A549 treated with Hydrocortisone at 1 μM for 4 hours (cell line): Measurements from ENCODE around the gene POLD4. TPM values are rescaled to one million over a fixed set of nuclear protein-coding genes. Genes with fewer than 3 reads are reported as not detected.

Experiments
- total RNA-seq: library from RNA; stranded (reverse); fragments of 200-300 nt; extraction: Qiagen RNA extraction; gene quantifications from 5 replicates; pipeline ENCODE4 v1.2.3, GENCODE V29; 2022

The POLD4 gene
- 182 to 235 TPM (median 222 TPM) in 5 replicates for total RNA-seq

GRCh38 chr11:67353317-67354074 is at the start of gene POLD4:
POLD4 (minus strand) TSS chr11:67353546; CDS start chr11:67353399, 147 bp downstream.

GRCh38 chr11:67401495-67402191 is 48.3 kb upstream of the POLD4 start, which contains the start of gene PPP1CA:
PPP1CA (minus strand) TSS chr11:67401858; CDS start chr11:67401782, 76 bp downstream.

GRCh38 chr11:67391304-67392182 is 38.2 kb upstream of the POLD4 start, which contains the start of gene RAD9A:
RAD9A (plus strand) TSS chr11:67391986; CDS start chr11:67392045, 59 bp downstream.

GRCh38 chr11:67372993-67373647 is 19.8 kb upstream of the POLD4 start, which contains the start of gene CLCF1:
CLCF1 (minus strand) TSS chr11:67373598; CDS start chr11:67373539, 59 bp downstream.

GRCh38 chr11:67303132-67303834 is 50.1 kb downstream of the POLD4 start, which contains the start of gene SSH3:
SSH3 (plus strand) TSS chr11:67303530; CDS start chr11:67303626, 96 bp downstream.

Other genes with a start within 250 kb of the POLD4 start
- gene KDM2A, start 234.3 kb downstream of the POLD4 start, total RNA-seq, result 42.3 to 51.2 TPM (median 43.7 TPM) in 5 replicates
- gene GRK2, start 87.1 kb downstream of the POLD4 start, total RNA-seq, result 34.1 to 36.3 TPM (median 34.1 TPM) in 5 replicates
- gene ANKRD13D, start 64.2 kb downstream of the POLD4 start, total RNA-seq, result 20.8 to 26.3 TPM (median 21.8 TPM) in 5 replicates
- 19.1 to 27.8 TPM (median 20.9 TPM) in 5 replicates for gene SSH3, start 50.0 kb downstream of the POLD4 start, total RNA-seq
- gene CLCF1, start 20.1 kb upstream of the POLD4 start, total RNA-seq, result 33.7 to 40.0 TPM (median 37.6 TPM) in 5 replicates
- 20.5 to 32.2 TPM (median 25.8 TPM) in 5 replicates for gene RAD9A, start 38.4 kb upstream of the POLD4 start, total RNA-seq
- 271 to 298 TPM (median 288 TPM) in 5 replicates for gene PPP1CA, start 48.3 kb upstream of the POLD4 start, total RNA-seq
- 0.09 to 0.22 TPM (median 0.15 TPM) in 4 of 5 replicates, not detected in the other for gene TBC1D10C, start 50.5 kb upstream of the POLD4 start, total RNA-seq
- gene CARNS1, start 62.1 kb upstream of the POLD4 start, total RNA-seq, result 0.09 to 0.20 TPM (median 0.12 TPM) in 5 replicates
- gene RPS6KB2, start 74.9 kb upstream of the POLD4 start, total RNA-seq, result 47.0 to 52.0 TPM (median 47.7 TPM) in 5 replicates
- 0.17 to 0.37 TPM (median 0.28 TPM) in 5 replicates for gene PTPRCAP, start 84.1 kb upstream of the POLD4 start, total RNA-seq
- 55.7 to 65.2 TPM (median 62.1 TPM) in 5 replicates for gene CORO1B, start 89.9 kb upstream of the POLD4 start, total RNA-seq
- gene GPR152, start 99.2 kb upstream of the POLD4 start, total RNA-seq, result 0.07 TPM in 1 of 5 replicates, not detected in the others
- gene CABP4, start 101.8 kb upstream of the POLD4 start, total RNA-seq, result not detected in 5 replicates
- gene TMEM134, start 115.7 kb upstream of the POLD4 start, total RNA-seq, result 42.9 to 66.4 TPM (median 56.2 TPM) in 5 replicates
- 42.7 to 46.9 TPM (median 43.8 TPM) in 5 replicates for gene AIP, start 129.5 kb upstream of the POLD4 start, total RNA-seq
- gene PITPNM1, start 151.8 kb upstream of the POLD4 start, total RNA-seq, result 28.4 to 41.3 TPM (median 37.8 TPM) in 5 replicates
- 55.4 to 86.7 TPM (median 82.4 TPM) in 5 replicates for gene CDK2AP2, start 154.6 kb upstream of the POLD4 start, total RNA-seq
- not detected in 5 replicates for gene CABP2, start 169.9 kb upstream of the POLD4 start, total RNA-seq
- 1,366 to 1,708 TPM (median 1,625 TPM) in 5 replicates for gene GSTP1, start 230.3 kb upstream of the POLD4 start, total RNA-seq